ENCODE results near the gene NDUFAF3. TPM values are rescaled to one million over a fixed set of nuclear protein-coding genes. Genes with fewer than 3 reads are reported as not detected.

The NDUFAF3 gene
- total RNA-seq, 1 experiment from 2014 or later: 91.0 TPM

DNA sequence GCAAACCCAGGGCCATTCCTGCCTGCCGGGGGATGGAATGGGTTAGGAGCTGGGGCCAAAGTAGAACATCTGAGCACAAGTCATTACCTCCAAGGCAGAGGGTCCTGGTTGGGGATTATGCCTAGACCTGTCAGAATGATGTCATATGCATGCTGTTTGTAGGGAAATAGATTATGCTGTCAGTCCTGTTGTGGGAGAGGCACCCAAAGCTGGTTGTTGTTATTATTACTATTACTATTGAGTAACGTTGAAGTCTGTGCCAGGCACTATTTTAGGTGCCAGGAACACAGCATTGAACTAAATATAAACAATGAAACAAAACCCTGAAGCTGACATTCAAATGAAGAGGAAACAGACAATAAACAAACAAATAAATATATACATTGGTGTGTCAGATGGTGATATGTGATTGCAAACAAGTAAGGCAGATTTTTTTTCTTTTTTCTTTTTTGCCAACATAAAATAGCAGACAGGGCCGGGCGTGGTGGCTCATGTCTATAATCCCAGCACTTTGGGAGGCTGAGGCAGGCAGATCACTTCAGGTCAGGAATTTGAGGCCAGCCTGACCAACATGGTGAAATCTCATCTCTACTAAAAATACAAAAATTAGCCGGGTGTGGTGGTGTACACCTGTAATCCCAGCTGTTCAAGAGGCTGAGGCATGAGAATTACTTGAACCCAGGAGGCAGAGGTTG lies 29.9 kb upstream of the NDUFAF3 start:
- Histone ChIP-seq H3K4me1 (ENCODE audit: control insufficient read depth in 1 of 2, insufficient read depth in 2 of 2, low read length in 2 of 2) (peaks cover 23 to 27% of the 10 kb centered on the region in 2 experiments), H3K79me2 (ENCODE audit: insufficient read depth, low read length) (peaks cover 50% of the 10 kb centered on the region), H3K27me3 (ENCODE audit: insufficient read depth, low read length) (no peaks in the 10 kb centered on the region), H3K27ac (ENCODE audit: low read depth, low read length) (peak overlapping the region; percentile 98; the same call in 1 of the 2 replicates), H2AFZ (ENCODE audit: low read depth, low read length, poor library complexity, severe bottlenecking) (no peak overlapping the region), H3K9me2 (ENCODE audit: insufficient read depth) (no peaks in the 10 kb centered on the region), H3K36me3 (ENCODE audit: control insufficient read depth in 1 of 2, insufficient read depth in 2 of 2, low read length in 2 of 2) (peaks cover 3 to 6% of the 10 kb centered on the region in 2 experiments; a peak in 2 of 4 replicates), H3K9me3 (ENCODE audit: control insufficient read depth in 1 of 2, insufficient read depth in 1 of 2, low read depth in 1 of 2, low read length in 2 of 2) (no peaks in the 10 kb centered on the region), H3K4me3 (replicated peaks in 1 of 2; ENCODE audit: low read depth in 1 of 2, low read length in 2 of 2) (peak overlapping the region; percentile 76 to 80), H3K9ac (ENCODE audit: low read length) (peak overlapping the region; percentile 83; the same call in 1 of the 2 replicates), H3K4me2 (ENCODE audit: low read length) (peak overlapping the region; percentile 85), H4K20me1 (ENCODE audit: insufficient read depth) (no peaks in the 10 kb centered on the region)
- CTCF ChIA-PET: no interaction called here
- TF ChIP-seq, protein P1, sequence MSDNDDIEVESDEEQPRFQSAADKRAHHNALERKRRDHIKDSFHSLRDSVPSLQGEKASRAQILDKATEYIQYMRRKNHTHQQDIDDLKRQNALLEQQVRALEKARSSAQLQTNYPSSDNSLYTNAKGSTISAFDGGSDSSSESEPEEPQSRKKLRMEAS (IDR thresholded peaks at IDR 0.05): no peak
- TF ChIP-seq EGR1 (IDR thresholded peaks at IDR 0.05; ENCODE audit: low read depth) (no peak), FOSL1 (IDR thresholded peaks at IDR 0.05; ENCODE audit: low read depth) (no peak), EZH2phosphoT487 (IDR thresholded peaks at IDR 0.05; ENCODE audit: borderline replicate concordance) (no peak)
- TF ChIP-seq, protein P2, sequence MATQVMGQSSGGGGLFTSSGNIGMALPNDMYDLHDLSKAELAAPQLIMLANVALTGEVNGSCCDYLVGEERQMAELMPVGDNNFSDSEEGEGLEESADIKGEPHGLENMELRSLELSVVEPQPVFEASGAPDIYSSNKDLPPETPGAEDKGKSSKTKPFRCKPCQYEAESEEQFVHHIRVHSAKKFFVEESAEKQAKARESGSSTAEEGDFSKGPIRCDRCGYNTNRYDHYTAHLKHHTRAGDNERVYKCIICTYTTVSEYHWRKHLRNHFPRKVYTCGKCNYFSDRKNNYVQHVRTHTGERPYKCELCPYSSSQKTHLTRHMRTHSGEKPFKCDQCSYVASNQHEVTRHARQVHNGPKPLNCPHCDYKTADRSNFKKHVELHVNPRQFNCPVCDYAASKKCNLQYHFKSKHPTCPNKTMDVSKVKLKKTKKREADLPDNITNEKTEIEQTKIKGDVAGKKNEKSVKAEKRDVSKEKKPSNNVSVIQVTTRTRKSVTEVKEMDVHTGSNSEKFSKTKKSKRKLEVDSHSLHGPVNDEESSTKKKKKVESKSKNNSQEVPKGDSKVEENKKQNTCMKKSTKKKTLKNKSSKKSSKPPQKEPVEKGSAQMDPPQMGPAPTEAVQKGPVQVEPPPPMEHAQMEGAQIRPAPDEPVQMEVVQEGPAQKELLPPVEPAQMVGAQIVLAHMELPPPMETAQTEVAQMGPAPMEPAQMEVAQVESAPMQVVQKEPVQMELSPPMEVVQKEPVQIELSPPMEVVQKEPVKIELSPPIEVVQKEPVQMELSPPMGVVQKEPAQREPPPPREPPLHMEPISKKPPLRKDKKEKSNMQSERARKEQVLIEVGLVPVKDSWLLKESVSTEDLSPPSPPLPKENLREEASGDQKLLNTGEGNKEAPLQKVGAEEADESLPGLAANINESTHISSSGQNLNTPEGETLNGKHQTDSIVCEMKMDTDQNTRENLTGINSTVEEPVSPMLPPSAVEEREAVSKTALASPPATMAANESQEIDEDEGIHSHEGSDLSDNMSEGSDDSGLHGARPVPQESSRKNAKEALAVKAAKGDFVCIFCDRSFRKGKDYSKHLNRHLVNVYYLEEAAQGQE (IDR thresholded peaks at IDR 0.05; ENCODE audit: low read depth): no peak
- TF ChIP-seq, protein P3, sequence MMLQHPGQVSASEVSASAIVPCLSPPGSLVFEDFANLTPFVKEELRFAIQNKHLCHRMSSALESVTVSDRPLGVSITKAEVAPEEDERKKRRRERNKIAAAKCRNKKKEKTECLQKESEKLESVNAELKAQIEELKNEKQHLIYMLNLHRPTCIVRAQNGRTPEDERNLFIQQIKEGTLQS (IDR thresholded peaks at IDR 0.05): no peak
- DNase-seq (ENCODE audit: low read depth, low spot score) (no peak), ATAC-seq (no peak)
- RAD21 ChIA-PET (ENCODE audit: low non-redundant PET in 1 of 2, low total read pairs in 2 of 2, uncharacterized antibody in 2 of 2, unreplicated experiment in 2 of 2): no interaction called here
- intact Hi-C loops (cut with micrococcal nuclease): no loop called here
- BruUV-seq (replicated peaks): TSS peak; percentile 49
- POLR2A ChIA-PET: interaction anchor here (1.3 to 3.4 kb wide), 2 partner anchors 15 to 38 kb away, joined by 3 to 26 read pairs; partner anchors contain the start of gene WDR6

Data from HCT116 (cell line).